Right atrium auricular region (tissue), 2 donors: ENCODE measurements around the gene C22orf23. TPM values are rescaled to one million over a fixed set of nuclear protein-coding genes. Genes with fewer than 3 reads are reported as not detected.

ENCODE experiments used
- DNase-seq: peaks from one replicate; pipeline ENCODE4 v3.0.0-alpha.2; 2019; ENCODE audit warnings: low spot score
- H3K27ac ChIP-seq, 2 donors: fragments of 200-600 bp; sonication (generic); 1 replicate in 1 of 2; 2 replicates in 1 of 2; pipeline ENCODE4 v1.5.1; 2016 to 2019
- H3K27me3 ChIP-seq, 2 donors: fragments of 200-600 bp; sonication (generic); one replicate each; pipeline versions ENCODE4 v1.5.1 to v1.6.0; 2017 to 2019
- H3K36me3 ChIP-seq: fragments of 200-600 bp; sonication (generic); one replicate; pipeline ENCODE4 v1.5.1; 2016
- H3K4me1 ChIP-seq, 2 donors: fragments of 200-600 bp; sonication (generic); one replicate each; pipeline versions ENCODE4 v1.5.1 to v1.6.0; 2017 to 2019
- H3K4me3 ChIP-seq, 2 donors: fragments of 200-600 bp; sonication (generic); 1 replicate in 1 of 2; 2 replicates in 1 of 2; pipeline ENCODE4 v1.5.1; 2017 to 2019; ENCODE audit warnings: mild to moderate bottlenecking in 1 of 2, moderate library complexity in 1 of 2
- H3K9me3 ChIP-seq, 2 donors: fragments of 200-600 bp; sonication (generic); one replicate each; pipeline ENCODE4 v1.5.1; 2019
- total RNA-seq, 2 donors: library from RNA; depleted of rRNA; stranded (reverse); fragments of >200 nt; gene quantifications; one replicate each; pipeline ENCODE4 v1.1.0, GENCODE V29; 2016
- TF ChIP-seq, protein P1 (sequence below), 2 donors: fragments of 200-600 bp; sonication (generic); IDR thresholded peaks; one replicate each; pipeline ENCODE4 v1.5.1; 2019; ENCODE audit warnings: antibody characterized with exemption in 2 of 2

Gene C22orf23
- total RNA-seq, 2 donors from 2014 or later, result 0.39 TPM; not detected in 1

DNA sequence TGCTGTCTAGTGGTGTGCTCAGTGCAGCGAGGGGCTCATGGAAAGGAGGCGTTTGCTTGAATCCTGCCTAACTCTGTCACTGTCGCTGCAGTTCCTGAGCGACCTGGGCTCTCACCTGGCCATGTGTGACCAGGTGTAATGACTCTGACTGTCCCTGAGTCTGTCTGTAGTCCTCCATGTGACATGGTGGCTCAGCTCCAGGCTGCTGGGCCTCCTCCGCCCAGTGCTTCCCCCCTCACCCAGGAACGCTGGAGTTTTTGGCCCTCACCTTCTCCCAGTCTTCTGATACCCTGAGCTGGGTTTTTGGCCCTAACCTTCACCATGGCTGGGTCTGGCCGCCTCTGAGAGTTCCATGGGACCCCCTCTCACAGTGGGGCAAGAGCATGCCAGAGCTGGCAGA lies 27.0 kb downstream of the C22orf23 start:
- TF ChIP-seq, protein P1, sequence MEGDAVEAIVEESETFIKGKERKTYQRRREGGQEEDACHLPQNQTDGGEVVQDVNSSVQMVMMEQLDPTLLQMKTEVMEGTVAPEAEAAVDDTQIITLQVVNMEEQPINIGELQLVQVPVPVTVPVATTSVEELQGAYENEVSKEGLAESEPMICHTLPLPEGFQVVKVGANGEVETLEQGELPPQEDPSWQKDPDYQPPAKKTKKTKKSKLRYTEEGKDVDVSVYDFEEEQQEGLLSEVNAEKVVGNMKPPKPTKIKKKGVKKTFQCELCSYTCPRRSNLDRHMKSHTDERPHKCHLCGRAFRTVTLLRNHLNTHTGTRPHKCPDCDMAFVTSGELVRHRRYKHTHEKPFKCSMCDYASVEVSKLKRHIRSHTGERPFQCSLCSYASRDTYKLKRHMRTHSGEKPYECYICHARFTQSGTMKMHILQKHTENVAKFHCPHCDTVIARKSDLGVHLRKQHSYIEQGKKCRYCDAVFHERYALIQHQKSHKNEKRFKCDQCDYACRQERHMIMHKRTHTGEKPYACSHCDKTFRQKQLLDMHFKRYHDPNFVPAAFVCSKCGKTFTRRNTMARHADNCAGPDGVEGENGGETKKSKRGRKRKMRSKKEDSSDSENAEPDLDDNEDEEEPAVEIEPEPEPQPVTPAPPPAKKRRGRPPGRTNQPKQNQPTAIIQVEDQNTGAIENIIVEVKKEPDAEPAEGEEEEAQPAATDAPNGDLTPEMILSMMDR (IDR thresholded peaks at IDR 0.05), result no peak
- Histone ChIP-seq H3K4me3 (no peak overlapping the region), H3K27me3 (no peaks in the 10 kb centered on the region), H3K4me1 (peaks cover 0 to 1% of the 10 kb centered on the region in 2 donors), H3K9me3 (no peaks in the 10 kb centered on the region), H3K36me3 (peaks cover 52% of the 10 kb centered on the region), H3K27ac (no peak overlapping the region)
- DNase-seq, result no peak

DNA sequence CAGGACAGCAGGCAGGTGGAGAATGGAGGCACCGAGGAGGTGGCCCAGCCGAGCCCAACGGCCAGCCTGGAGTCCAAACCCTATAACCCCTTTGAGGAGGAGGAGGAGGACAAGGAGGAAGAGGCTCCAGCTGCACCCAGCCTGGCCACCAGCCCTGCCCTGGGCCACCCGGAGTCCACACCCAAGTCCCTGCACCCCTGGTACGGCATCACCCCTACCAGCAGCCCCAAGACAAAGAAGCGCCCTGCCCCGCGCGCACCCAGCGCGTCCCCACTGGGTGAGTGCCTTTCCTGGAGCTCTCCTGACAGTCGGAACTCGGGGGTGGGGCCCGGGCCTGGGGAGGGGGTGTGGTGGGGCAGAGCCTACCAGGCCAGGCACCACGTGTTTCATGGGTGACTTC lies 27.6 kb downstream of the C22orf23 start:
- H3K9me3 ChIP-seq, result no peaks in the 10 kb centered on the region
- no peaks in the 10 kb centered on the region for H3K27me3 ChIP-seq
- TF ChIP-seq, protein P1 (IDR thresholded peaks at IDR 0.05), result no peak
- H3K4me3 ChIP-seq, result no peak overlapping the region
- no peak for DNase-seq
- H3K27ac ChIP-seq, result no peak overlapping the region
- H3K4me1 ChIP-seq, result no peaks in the 10 kb centered on the region
- H3K36me3 ChIP-seq, result peaks cover 52% of the 10 kb centered on the region

DNA sequence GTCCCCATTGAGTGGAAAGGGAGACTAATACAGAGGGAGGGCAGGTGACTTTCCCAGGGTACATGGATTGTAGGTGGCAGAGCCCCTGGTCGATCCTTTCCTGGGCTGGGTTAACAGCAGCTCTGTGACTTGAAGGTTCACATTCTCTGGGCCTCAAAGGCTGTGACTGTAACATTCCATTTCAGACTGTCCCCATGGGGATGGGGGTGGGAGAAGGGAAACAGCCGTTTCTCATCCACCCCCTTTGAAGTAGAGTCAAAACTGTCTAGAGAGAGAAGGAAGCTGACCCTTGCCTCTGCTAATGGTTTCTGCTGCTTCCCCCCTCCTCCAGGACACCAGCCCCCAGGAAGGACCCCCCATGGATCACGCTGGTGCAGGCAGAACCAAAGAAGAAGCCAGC lies 28.1 kb downstream of the C22orf23 start:
- Histone ChIP-seq H3K4me1 (no peaks in the 10 kb centered on the region), H3K36me3 (peaks cover 53% of the 10 kb centered on the region), H3K9me3 (no peaks in the 10 kb centered on the region), H3K4me3 (no peak overlapping the region), H3K27ac (no peak overlapping the region), H3K27me3 (no peaks in the 10 kb centered on the region)
- DNase-seq, result no peak
- TF ChIP-seq, protein P1 (IDR thresholded peaks at IDR 0.05), result no peak

DNA sequence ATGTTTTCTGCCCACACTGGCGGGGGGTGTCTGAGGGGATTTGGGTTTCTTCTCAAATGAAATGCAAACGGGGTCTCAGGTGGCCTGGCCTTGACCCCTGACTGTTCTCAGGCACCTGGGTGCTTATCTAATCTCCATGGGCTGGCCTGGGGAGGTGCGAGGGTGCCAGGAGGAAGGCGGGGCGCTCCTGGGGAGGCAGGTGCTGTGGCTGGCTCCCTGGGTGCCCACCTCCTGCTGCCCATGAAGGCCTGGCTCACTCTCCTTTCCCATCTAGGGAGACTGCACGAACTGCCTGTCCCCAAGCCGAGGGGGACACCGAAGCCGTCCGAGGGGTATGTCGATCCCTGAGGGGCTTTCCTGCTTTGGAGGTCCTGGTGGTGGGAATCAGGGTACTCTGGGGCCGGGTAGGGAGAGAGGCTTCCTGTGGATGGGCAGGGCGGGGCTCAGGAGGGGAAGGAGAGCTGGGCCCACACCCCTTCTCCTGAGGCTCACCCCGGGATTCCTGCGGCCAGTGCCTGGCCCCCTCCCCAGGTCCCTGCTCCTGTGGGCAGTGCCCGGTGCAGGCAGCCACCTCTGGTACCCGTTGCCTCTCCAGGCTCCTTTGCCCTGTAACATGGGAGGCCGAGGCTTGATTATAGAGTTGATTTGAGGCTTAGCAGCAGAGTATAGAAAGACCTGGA lies 28.9 kb downstream of the C22orf23 start:
- Histone ChIP-seq H3K36me3 (peaks cover 56% of the 10 kb centered on the region), H3K27me3 (no peaks in the 10 kb centered on the region), H3K9me3 (no peaks in the 10 kb centered on the region), H3K27ac (no peak overlapping the region), H3K4me1 (no peaks in the 10 kb centered on the region), H3K4me3 (no peak overlapping the region)
- TF ChIP-seq, protein P1 (IDR thresholded peaks at IDR 0.05), result no peak
- no peak for DNase-seq

DNA sequence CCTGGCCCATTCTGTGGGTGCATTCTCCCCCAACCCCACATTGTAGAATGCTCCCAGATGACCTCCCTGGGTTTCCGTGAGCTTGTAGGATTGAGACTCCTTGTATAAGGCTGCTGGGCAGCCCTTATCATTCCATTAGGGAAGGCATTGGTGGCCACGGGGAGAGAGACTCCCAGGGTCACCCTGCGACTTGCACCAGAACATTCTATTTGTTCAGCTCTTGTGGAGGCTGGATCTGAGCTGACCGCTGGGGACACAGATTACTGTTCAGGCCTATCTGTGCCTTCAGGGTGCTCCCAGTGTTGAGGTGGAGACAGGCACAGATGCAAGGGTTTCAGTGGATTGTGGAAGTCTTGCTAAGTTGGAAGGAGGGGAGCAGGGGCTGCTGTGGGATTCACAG lies 29.5 kb downstream of the C22orf23 start:
- Histone ChIP-seq H3K4me1 (no peaks in the 10 kb centered on the region), H3K27ac (no peak overlapping the region)

More for the DNA sequence above, 29.5 kb downstream of the C22orf23 start:
- H3K27me3 ChIP-seq, result no peaks in the 10 kb centered on the region
- TF ChIP-seq, protein P1 (IDR thresholded peaks at IDR 0.05), result no peak
- DNase-seq, result no peak
- H3K36me3 ChIP-seq, result peaks cover 53% of the 10 kb centered on the region
- no peak overlapping the region for H3K4me3 ChIP-seq
- no peaks in the 10 kb centered on the region for H3K9me3 ChIP-seq
